GM23338 (cell line): ENCODE data around the gene SMOC1. TPM values are rescaled to one million over a fixed set of nuclear protein-coding genes. Genes with fewer than 3 reads are reported as not detected.

ENCODE experiments used
- ATAC-seq: fragments of 200-7000 bp; cut with Tn5 transposase; 3 replicates; pipeline ENCODE4 v1.9.1; 2020
- DNase-seq: peaks from one replicate; pipeline ENCODE4 v3.0.0-alpha.2; 2015; ENCODE audit warnings: low spot score
- H2AFZ ChIP-seq: fragments of 200-600 bp; sonication (generic); 2 replicates; pipeline ENCODE4 v1.8.0; 2016; ENCODE audit warnings: antibody characterized with exemption, mild to moderate bottlenecking, moderate library complexity
- H3F3A ChIP-seq: fragments of 200-600 bp; sonication (generic); replicated peaks from 2 replicates; pipeline ENCODE4 v1.8.0; 2017; ENCODE audit warnings: antibody characterized with exemption, mixed run types, low read depth
- H3K27ac ChIP-seq: fragments of 200-600 bp; sonication (generic); 2 replicates; pipeline ENCODE4 v1.6.1; 2016; ENCODE audit warnings: low read depth
- H3K27me3 ChIP-seq: fragments of 200-600 bp; sonication (generic); 2 replicates; pipeline ENCODE4 v1.8.0; 2016; ENCODE audit warnings: mild to moderate bottlenecking, mixed run types, moderate library complexity; ENCODE audit not compliant: insufficient read depth
- H3K36me3 ChIP-seq: fragments of 200-600 bp; sonication (generic); 2 replicates; pipeline ENCODE4 v1.8.0; 2016; ENCODE audit warnings: mild to moderate bottlenecking; ENCODE audit not compliant: insufficient read depth
- H3K4me1 ChIP-seq: fragments of 200-600 bp; sonication (generic); 2 replicates; pipeline ENCODE4 v1.8.0; 2016; ENCODE audit warnings: mild to moderate bottlenecking, moderate library complexity; ENCODE audit not compliant: insufficient read depth
- H3K4me2 ChIP-seq: fragments of 200-600 bp; sonication (generic); 2 replicates; pipeline ENCODE4 v1.7.1; 2017; ENCODE audit warnings: mixed run types
- H3K4me3 ChIP-seq: fragments of 200-600 bp; sonication (generic); 2 replicates; pipeline ENCODE4 v1.6.1; 2016; ENCODE audit warnings: mixed run types
- H3K79me2 ChIP-seq: fragments of 200-600 bp; sonication (generic); replicated peaks from 2 replicates; pipeline ENCODE4 v1.8.0; 2017; ENCODE audit warnings: mild to moderate bottlenecking; ENCODE audit not compliant: insufficient read depth
- H3K9me2 ChIP-seq: fragments of 200-600 bp; sonication (generic); 2 replicates; pipeline ENCODE4 v1.8.0; 2017; ENCODE audit not compliant: insufficient read depth
- H4K20me1 ChIP-seq: fragments of 200-600 bp; sonication (generic); replicated peaks from 2 replicates; pipeline ENCODE4 v1.8.0; 2017; ENCODE audit warnings: mild to moderate bottlenecking; ENCODE audit not compliant: insufficient read depth
- H3K27ac Mint-ChIP-seq: 2 replicates; pipeline ENCODE4 v1.8.0; 2020; ENCODE audit warnings: inconsistent platforms, mild to moderate bottlenecking, moderate library complexity, mixed read lengths
- H3K27me3 Mint-ChIP-seq: 3 replicates; pipeline ENCODE4 v1.8.0; 2022; ENCODE audit warnings: low read depth, mild to moderate bottlenecking, moderate library complexity, mixed read lengths, inconsistent platforms; ENCODE audit not compliant: insufficient read depth, poor library complexity
- H3K36me3 Mint-ChIP-seq: 3 replicates; pipeline ENCODE4 v1.8.0; 2021; ENCODE audit warnings: low read depth, mild to moderate bottlenecking, inconsistent platforms, moderate library complexity, mixed read lengths
- H3K4me1 Mint-ChIP-seq: 3 replicates; pipeline ENCODE4 v1.8.0; 2020; ENCODE audit warnings: mild to moderate bottlenecking, inconsistent platforms, mixed read lengths
- H3K4me3 Mint-ChIP-seq: 3 replicates; pipeline ENCODE4 v1.8.0; 2021; ENCODE audit warnings: moderate library complexity, mild to moderate bottlenecking, inconsistent platforms, mixed read lengths
- H3K9me3 Mint-ChIP-seq: 3 replicates; pipeline ENCODE4 v1.8.0; 2020; ENCODE audit warnings: moderate library complexity, mild to moderate bottlenecking, inconsistent platforms, mixed read lengths
- CREB1 ChIP-seq: fragments of 250-450 bp; sonication (Bioruptor Pico); IDR thresholded peaks from 2 replicates; pipeline ENCODE4 v1.5.0; 2020; ENCODE audit warnings: low read depth, mild to moderate bottlenecking, moderate library complexity
- EZH2phosphoT487 ChIP-seq: fragments of 200-600 bp; sonication (generic); IDR thresholded peaks from one replicate; pipeline ENCODE4 v1.8.1; 2018; ENCODE audit warnings: antibody characterized with exemption; ENCODE audit not compliant: unreplicated experiment
- ZNF462 ChIP-seq: fragments of 250-450 bp; sonication (Bioruptor Pico); IDR thresholded peaks from 2 replicates; pipeline ENCODE4 v1.5.0; 2020; ENCODE audit warnings: mild to moderate bottlenecking, moderate library complexity
- polyA plus RNA-seq: library from polyadenylated mRNA; unstranded; fragments of >200 nt; fragmentation: Nextera tagmentation; extraction: Ambion mirVana; gene quantifications from 2 replicates; pipeline ENCODE4 v1.2.1, GENCODE V29; 2016
- total RNA-seq: library from RNA; depleted of rRNA; stranded (reverse); fragments of >200 nt; shearing (Covaris generic); gene quantifications from 2 replicates; pipeline ENCODE4 v1.2.3, GENCODE V29; 2014
- TF ChIP-seq, protein P1 (sequence below): IDR thresholded peaks from one replicate; pipeline ENCODE4 v1.6.1; 2018; ENCODE audit warnings: antibody characterized with exemption; ENCODE audit not compliant: unreplicated experiment

SMOC1 gene
- total and polyA plus RNA-seq, 2 experiments from 2014 or later, result 0.79 to 1.6 TPM

GRCh38 chr14:70005281-70005805 is 126.1 kb downstream of the SMOC1 start:
- peaks cover 3% of the 10 kb centered on the region; the same call in 1 of the 2 replicates for H3K9me2 ChIP-seq
- H2AFZ ChIP-seq, result no peak overlapping the region
- H4K20me1 ChIP-seq, result no peaks in the 10 kb centered on the region
- H3K27ac Mint-ChIP-seq, result no peak overlapping the region
- DNase-seq (no peak), ATAC-seq (no peak)
- no peak for TF ChIP-seq EZH2phosphoT487
- peaks cover 11% of the 10 kb centered on the region for H3K4me1 Mint-ChIP-seq
- no peak overlapping the region for H3K4me2 ChIP-seq
- H3K4me3 Mint-ChIP-seq, result no peak overlapping the region
- peaks cover 6% of the 10 kb centered on the region for H3K27me3 Mint-ChIP-seq
- no peak overlapping the region for H3K27ac ChIP-seq
- no peaks in the 10 kb centered on the region for H3K27me3 ChIP-seq
- no peaks in the 10 kb centered on the region for H3F3A ChIP-seq
- H3K36me3 Mint-ChIP-seq, result no peaks in the 10 kb centered on the region
- H3K9me3 Mint-ChIP-seq, result no peaks in the 10 kb centered on the region; the same call in 2 of the 3 replicates
- no peak overlapping the region for H3K4me3 ChIP-seq
- H3K79me2 ChIP-seq, result no peaks in the 10 kb centered on the region
- no peaks in the 10 kb centered on the region for H3K36me3 ChIP-seq
- peaks cover 7% of the 10 kb centered on the region for H3K4me1 ChIP-seq

DNA sequence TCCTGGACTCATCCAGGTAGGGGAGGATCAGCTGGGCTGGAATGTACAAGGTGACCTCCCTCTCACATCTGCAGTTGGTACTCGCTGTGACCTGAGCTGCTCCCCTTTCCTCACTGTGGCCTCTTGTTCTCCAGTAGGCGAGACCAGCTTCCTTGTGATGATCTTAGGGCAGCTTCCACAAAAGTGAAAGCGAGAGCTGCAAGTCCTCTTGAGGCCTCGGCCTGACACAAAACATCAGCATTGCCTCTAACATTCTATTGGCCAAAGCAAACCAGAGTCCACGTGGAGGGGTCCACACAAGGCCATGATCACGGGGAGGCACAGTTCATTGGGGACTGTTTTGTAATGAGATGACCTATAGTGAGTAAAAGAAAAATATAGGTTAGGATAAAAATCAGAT is 127.5 kb downstream of the SMOC1 start:
- Histone ChIP-seq H3K4me1 (peaks cover 7% of the 10 kb centered on the region), H3K4me2 (no peak overlapping the region), H3F3A (no peaks in the 10 kb centered on the region), H3K27ac (no peak overlapping the region), H3K9me2 (peaks cover 6% of the 10 kb centered on the region; the same call in 1 of the 2 replicates), H3K79me2 (no peaks in the 10 kb centered on the region), H2AFZ (no peak overlapping the region), H3K27me3 (no peaks in the 10 kb centered on the region), H4K20me1 (no peaks in the 10 kb centered on the region), H3K36me3 (no peaks in the 10 kb centered on the region), H3K4me3 (no peak overlapping the region)
- Mint-ChIP-seq H3K36me3 (no peaks in the 10 kb centered on the region), H3K9me3 (no peaks in the 10 kb centered on the region), H3K27ac (no peak overlapping the region), H3K4me1 (peaks cover 11% of the 10 kb centered on the region), H3K4me3 (no peak overlapping the region), H3K27me3 (peaks cover 4% of the 10 kb centered on the region)
- DNase-seq, result no peak
- no peak for ATAC-seq
- TF ChIP-seq, protein P1, sequence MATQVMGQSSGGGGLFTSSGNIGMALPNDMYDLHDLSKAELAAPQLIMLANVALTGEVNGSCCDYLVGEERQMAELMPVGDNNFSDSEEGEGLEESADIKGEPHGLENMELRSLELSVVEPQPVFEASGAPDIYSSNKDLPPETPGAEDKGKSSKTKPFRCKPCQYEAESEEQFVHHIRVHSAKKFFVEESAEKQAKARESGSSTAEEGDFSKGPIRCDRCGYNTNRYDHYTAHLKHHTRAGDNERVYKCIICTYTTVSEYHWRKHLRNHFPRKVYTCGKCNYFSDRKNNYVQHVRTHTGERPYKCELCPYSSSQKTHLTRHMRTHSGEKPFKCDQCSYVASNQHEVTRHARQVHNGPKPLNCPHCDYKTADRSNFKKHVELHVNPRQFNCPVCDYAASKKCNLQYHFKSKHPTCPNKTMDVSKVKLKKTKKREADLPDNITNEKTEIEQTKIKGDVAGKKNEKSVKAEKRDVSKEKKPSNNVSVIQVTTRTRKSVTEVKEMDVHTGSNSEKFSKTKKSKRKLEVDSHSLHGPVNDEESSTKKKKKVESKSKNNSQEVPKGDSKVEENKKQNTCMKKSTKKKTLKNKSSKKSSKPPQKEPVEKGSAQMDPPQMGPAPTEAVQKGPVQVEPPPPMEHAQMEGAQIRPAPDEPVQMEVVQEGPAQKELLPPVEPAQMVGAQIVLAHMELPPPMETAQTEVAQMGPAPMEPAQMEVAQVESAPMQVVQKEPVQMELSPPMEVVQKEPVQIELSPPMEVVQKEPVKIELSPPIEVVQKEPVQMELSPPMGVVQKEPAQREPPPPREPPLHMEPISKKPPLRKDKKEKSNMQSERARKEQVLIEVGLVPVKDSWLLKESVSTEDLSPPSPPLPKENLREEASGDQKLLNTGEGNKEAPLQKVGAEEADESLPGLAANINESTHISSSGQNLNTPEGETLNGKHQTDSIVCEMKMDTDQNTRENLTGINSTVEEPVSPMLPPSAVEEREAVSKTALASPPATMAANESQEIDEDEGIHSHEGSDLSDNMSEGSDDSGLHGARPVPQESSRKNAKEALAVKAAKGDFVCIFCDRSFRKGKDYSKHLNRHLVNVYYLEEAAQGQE, result no peak
- no peak for TF ChIP-seq CREB1 (CRISPR knock-in tag)
- no peak for TF ChIP-seq ZNF462 (CRISPR knock-in tag)
